WTC11 (cell line): Measurements from ENCODE around the gene FAM24B. TPM values are rescaled to one million over a fixed set of nuclear protein-coding genes. Genes with fewer than 3 reads are reported as not detected.
A peak's percentile ranks its signal among the peaks of the same experiment; 100 is the strongest.

Experiments used
- ATF2 ChIP-seq: sonication (generic); formaldehyde crosslinking; IDR thresholded peaks from 2 replicates; pipeline ENCODE4 v1.8.1; 2022; ENCODE audit warnings: low read depth, missing genetic modification reagents, borderline replicate concordance
- CREM ChIP-seq: sonication (generic); formaldehyde crosslinking; IDR thresholded peaks from 2 replicates; pipeline ENCODE4 v1.8.1; 2022; ENCODE audit warnings: mild to moderate bottlenecking, missing genetic modification reagents, moderate library complexity
- E2F4 ChIP-seq: sonication (generic); formaldehyde crosslinking; IDR thresholded peaks from 2 replicates; pipeline ENCODE4 v1.8.1; 2022; ENCODE audit warnings: low read depth, mild to moderate bottlenecking, moderate library complexity, missing genetic modification reagents, borderline replicate concordance
- E2F5 ChIP-seq: sonication (generic); formaldehyde crosslinking; IDR thresholded peaks from 2 replicates; pipeline ENCODE4 v1.8.1; 2022; ENCODE audit warnings: mild to moderate bottlenecking, moderate library complexity, missing genetic modification reagents
- ERG ChIP-seq: fragments of 250-450 bp; sonication (Bioruptor Pico); IDR thresholded peaks from 2 replicates; pipeline ENCODE4 v1.8.0; 2021; ENCODE audit warnings: mild to moderate bottlenecking
- ETV6 ChIP-seq: sonication (generic); formaldehyde crosslinking; IDR thresholded peaks from 2 replicates; pipeline ENCODE4 v1.8.1; 2022; ENCODE audit warnings: mild to moderate bottlenecking, missing genetic modification reagents
- FOXJ3 ChIP-seq: sonication (generic); formaldehyde crosslinking; IDR thresholded peaks from 2 replicates; pipeline ENCODE4 v1.9.0; 2021; ENCODE audit warnings: missing genetic modification reagents, mild to moderate bottlenecking, borderline replicate concordance
- JUN ChIP-seq: sonication (generic); formaldehyde crosslinking; IDR thresholded peaks from 2 replicates; pipeline ENCODE4 v1.8.0; 2023; ENCODE audit warnings: mild to moderate bottlenecking, missing genetic modification reagents
- KAT7 ChIP-seq: sonication (generic); formaldehyde crosslinking; IDR thresholded peaks from 2 replicates; pipeline ENCODE4 v1.8.1; 2023; ENCODE audit warnings: missing genetic modification reagents, mild to moderate bottlenecking, borderline replicate concordance
- NR3C1 ChIP-seq: sonication (generic); formaldehyde crosslinking; conservative IDR thresholded peaks from 2 replicates; pipeline ENCODE4 v1.8.1; 2023; ENCODE audit warnings: low read depth, mild to moderate bottlenecking, missing genetic modification reagents
- PRDM15 ChIP-seq: sonication (generic); formaldehyde crosslinking; IDR thresholded peaks from 2 replicates; pipeline ENCODE4 v1.8.0; 2022; ENCODE audit warnings: missing genetic modification reagents
- PREB ChIP-seq: sonication (generic); formaldehyde crosslinking; IDR thresholded peaks from 2 replicates; pipeline ENCODE4 v1.8.1; 2022; ENCODE audit warnings: mild to moderate bottlenecking, missing genetic modification reagents, moderate library complexity, borderline replicate concordance
- RELA ChIP-seq: sonication (generic); formaldehyde crosslinking; IDR thresholded peaks from 2 replicates; pipeline ENCODE4 v1.8.1; 2022; ENCODE audit warnings: missing genetic modification reagents, mild to moderate bottlenecking, borderline replicate concordance
- RORB ChIP-seq: fragments of 250-450 bp; sonication (Bioruptor Pico); IDR thresholded peaks from 2 replicates; pipeline ENCODE4 v1.9.0; 2021; ENCODE audit warnings: mild to moderate bottlenecking
- SMAD3 ChIP-seq: sonication (generic); formaldehyde crosslinking; IDR thresholded peaks from 2 replicates; pipeline ENCODE4 v1.8.0; 2022; ENCODE audit warnings: missing genetic modification reagents, mild to moderate bottlenecking, borderline replicate concordance
- SMAD4 ChIP-seq: sonication (generic); formaldehyde crosslinking; IDR thresholded peaks from 2 replicates; pipeline ENCODE4 v1.8.0; 2022; ENCODE audit warnings: mild to moderate bottlenecking, missing genetic modification reagents
- TEAD1 ChIP-seq: sonication (generic); formaldehyde crosslinking; IDR thresholded peaks from 2 replicates; pipeline ENCODE4 v1.8.0; 2022; ENCODE audit warnings: mild to moderate bottlenecking, missing genetic modification reagents
- TP53 ChIP-seq: sonication (generic); formaldehyde crosslinking; IDR thresholded peaks from 2 replicates; pipeline ENCODE4 v1.8.1; 2023; ENCODE audit warnings: mild to moderate bottlenecking, missing genetic modification reagents
- USF1 ChIP-seq: sonication (generic); formaldehyde crosslinking; IDR thresholded peaks from 2 replicates; pipeline ENCODE4 v1.8.0; 2022; ENCODE audit warnings: mild to moderate bottlenecking, missing genetic modification reagents
- USF2 ChIP-seq: sonication (generic); formaldehyde crosslinking; IDR thresholded peaks from 2 replicates; pipeline ENCODE4 v1.8.1; 2023; ENCODE audit warnings: mild to moderate bottlenecking, missing genetic modification reagents, moderate library complexity
- ZNF219 ChIP-seq: sonication (generic); formaldehyde crosslinking; IDR thresholded peaks from 2 replicates; pipeline ENCODE4 v1.8.0; 2023; ENCODE audit warnings: missing genetic modification reagents, mild to moderate bottlenecking, borderline replicate concordance
- ZNF263 ChIP-seq: sonication (generic); formaldehyde crosslinking; IDR thresholded peaks from 2 replicates; pipeline ENCODE4 v1.8.1; 2022; ENCODE audit warnings: low read depth, mild to moderate bottlenecking, moderate library complexity, missing genetic modification reagents
- ZNF416 ChIP-seq: fragments of 250-450 bp; sonication (Bioruptor Pico); IDR thresholded peaks from 2 replicates; pipeline ENCODE4 v1.9.0; 2021; ENCODE audit warnings: mild to moderate bottlenecking, inconsistent platforms
- ZNF512 ChIP-seq: sonication (generic); formaldehyde crosslinking; IDR thresholded peaks from 2 replicates; pipeline ENCODE4 v1.8.1; 2022; ENCODE audit warnings: missing genetic modification reagents, borderline replicate concordance
- total RNA-seq: library from RNA; stranded (reverse); gene quantifications from 3 replicates; pipeline ENCODE4 v1.2.3, GENCODE V29; 2021

The FAM24B gene
- total RNA-seq, 1 experiment from 2014 or later, result 3.7 TPM

- TF ChIP-seq PRDM15 (CRISPR knock-in tag), result 0 out of 2 replicates have a peak, but pooled peaks have one; percentile 31
- peak; percentile 72; the same call in 1 of the 2 replicates for TF ChIP-seq JUN (CRISPR knock-in tag)
- 0 out of 2 replicates have a peak, but pooled peaks have one; percentile 60 for TF ChIP-seq KAT7 (CRISPR knock-in tag)
- peak; percentile 0; the same call in 1 of the 2 replicates for TF ChIP-seq RELA (CRISPR knock-in tag)
- no peak for TF ChIP-seq ATF2
- TF ChIP-seq ERG (CRISPR knock-in tag), result no peak
- no peak for TF ChIP-seq SMAD4
- no peak for TF ChIP-seq PREB (CRISPR knock-in tag)
- no peak for TF ChIP-seq RORB
- TF ChIP-seq ETV6 (CRISPR knock-in tag), result peak; percentile 82
- TF ChIP-seq ZNF263 (CRISPR knock-in tag), result no peak
- TF ChIP-seq CREM, result peak; percentile 54; the same call in 1 of the 2 replicates
- peak; percentile 4; the same call in 1 of the 2 replicates for TF ChIP-seq E2F4
- TF ChIP-seq SMAD3 (CRISPR knock-in tag), result no peak; the same call in 1 of the 2 replicates
- peak; percentile 2; the same call in 1 of the 2 replicates for TF ChIP-seq ZNF219 (CRISPR knock-in tag)
- TF ChIP-seq ZNF512 (CRISPR knock-in tag), result no peak
- TF ChIP-seq TP53 (CRISPR knock-in tag), result peak; percentile 77; the same call in 1 of the 2 replicates
- TF ChIP-seq ZNF416 (CRISPR knock-in tag), result no peak
- TF ChIP-seq E2F5 (CRISPR knock-in tag), result peak; percentile 63; the same call in 1 of the 2 replicates
- no peak for TF ChIP-seq USF1 (CRISPR knock-in tag)
- TF ChIP-seq NR3C1, result no peak
- no peak for TF ChIP-seq FOXJ3 (CRISPR knock-in tag)
- no peak; the same call in 1 of the 2 replicates for TF ChIP-seq TEAD1 (CRISPR knock-in tag)
- TF ChIP-seq USF2 (CRISPR knock-in tag), result 0 out of 2 replicates have a peak, but pooled peaks have one; percentile 6
Observed at GRCh38 chr10:122879339-122880273, at the start of gene FAM24B (continued).
